GM10847 (cell line): ENCODE measurements around the gene BLID.

Source experiments
- POLR2A ChIP-seq: IDR thresholded peaks from 2 replicates; pipeline ENCODE4 v1.6.1; 2011; ENCODE audit not compliant: insufficient read length; ENCODE audit errors: extremely low read depth

The BLID gene

GRCh38 chr11:122150216-122151124, 34.5 kb upstream of the BLID start:
- no peak for TF ChIP-seq POLR2A

- TF ChIP-seq POLR2A, result no peak
Observed at GRCh38 chr11:122149202-122149601, 33.2 kb upstream of the BLID start.

- TF ChIP-seq POLR2A, result no peak
Observed at GRCh38 chr11:122146475-122146874, 30.5 kb upstream of the BLID start.

GRCh38 chr11:122145715-122146274, 29.8 kb upstream of the BLID start:
- no peak for TF ChIP-seq POLR2A

- no peak for TF ChIP-seq POLR2A
Observed at GRCh38 chr11:122144752-122145151, 28.7 kb upstream of the BLID start.

GRCh38 chr11:122141725-122142124, 25.7 kb upstream of the BLID start:
- no peak for TF ChIP-seq POLR2A

GRCh38 chr11:122140500-122140899, 24.5 kb upstream of the BLID start:
- TF ChIP-seq POLR2A, result no peak

- TF ChIP-seq POLR2A, result no peak
Observed at GRCh38 chr11:122139595-122139866, 23.5 kb upstream of the BLID start.

- TF ChIP-seq POLR2A, result no peak
Observed at GRCh38 chr11:122138744-122139594, 23.0 kb upstream of the BLID start.

- no peak for TF ChIP-seq POLR2A
Observed at GRCh38 chr11:122137078-122137793, 21.2 kb upstream of the BLID start.

- TF ChIP-seq POLR2A, result no peak
Observed at GRCh38 chr11:122131126-122131525, 15.1 kb upstream of the BLID start.

GRCh38 chr11:122128146-122128545, 12.1 kb upstream of the BLID start:
- TF ChIP-seq POLR2A, result no peak

GRCh38 chr11:122127020-122127419, 11.0 kb upstream of the BLID start:
- TF ChIP-seq POLR2A, result no peak

GRCh38 chr11:122126024-122126688, 10.1 kb upstream of the BLID start:
- no peak for TF ChIP-seq POLR2A
